Thyroid gland (tissue), 4 donors: ENCODE results near the gene IZUMO4.

Experiments used
- POLR2A ChIP-seq, 2 donors: fragments of 450-650 bp; IDR thresholded peaks; one replicate each; pipeline ENCODE4 v1.6.1; 2017; ENCODE audit warnings: antibody characterized with exemption in 2 of 2, mild to moderate bottlenecking in 2 of 2, moderate library complexity in 1 of 2
- TF ChIP-seq, protein P1 (sequence below), 6 experiments: fragments of 200-600 bp in 3 of 6; fragments of 450-650 bp in 3 of 6; sonication (generic) in 3 of 6; IDR thresholded peaks; one replicate each; pipeline ENCODE4 v1.5.1; 2016 to 2019; ENCODE audit warnings: antibody characterized with exemption in 6 of 6, mild to moderate bottlenecking in 2 of 6, inconsistent platforms in 1 of 6, moderate library complexity in 1 of 6

DNA sequence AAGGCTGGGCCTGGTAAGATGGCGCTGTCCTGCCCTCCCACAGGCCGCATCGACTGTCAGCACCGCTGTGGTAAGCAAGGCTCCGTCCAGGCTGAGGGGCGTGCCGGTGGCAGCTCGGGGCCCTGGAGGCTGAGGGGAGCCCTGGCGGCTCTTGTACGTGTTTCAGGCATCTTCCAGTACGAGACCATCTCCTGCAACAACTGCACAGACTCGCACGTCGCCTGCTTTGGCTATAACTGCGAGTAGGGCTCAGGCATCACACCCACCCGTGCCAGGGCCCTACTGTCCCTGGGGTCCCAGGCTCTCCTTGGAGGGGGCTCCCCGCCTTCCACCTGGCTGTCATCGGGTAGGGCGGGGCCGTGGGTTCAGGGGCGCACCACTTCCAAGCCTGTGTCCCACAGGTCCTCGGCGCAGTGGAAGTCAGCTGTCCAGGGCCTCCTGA is 1.2 kb downstream of the IZUMO4 start:
- TF ChIP-seq, protein P1, sequence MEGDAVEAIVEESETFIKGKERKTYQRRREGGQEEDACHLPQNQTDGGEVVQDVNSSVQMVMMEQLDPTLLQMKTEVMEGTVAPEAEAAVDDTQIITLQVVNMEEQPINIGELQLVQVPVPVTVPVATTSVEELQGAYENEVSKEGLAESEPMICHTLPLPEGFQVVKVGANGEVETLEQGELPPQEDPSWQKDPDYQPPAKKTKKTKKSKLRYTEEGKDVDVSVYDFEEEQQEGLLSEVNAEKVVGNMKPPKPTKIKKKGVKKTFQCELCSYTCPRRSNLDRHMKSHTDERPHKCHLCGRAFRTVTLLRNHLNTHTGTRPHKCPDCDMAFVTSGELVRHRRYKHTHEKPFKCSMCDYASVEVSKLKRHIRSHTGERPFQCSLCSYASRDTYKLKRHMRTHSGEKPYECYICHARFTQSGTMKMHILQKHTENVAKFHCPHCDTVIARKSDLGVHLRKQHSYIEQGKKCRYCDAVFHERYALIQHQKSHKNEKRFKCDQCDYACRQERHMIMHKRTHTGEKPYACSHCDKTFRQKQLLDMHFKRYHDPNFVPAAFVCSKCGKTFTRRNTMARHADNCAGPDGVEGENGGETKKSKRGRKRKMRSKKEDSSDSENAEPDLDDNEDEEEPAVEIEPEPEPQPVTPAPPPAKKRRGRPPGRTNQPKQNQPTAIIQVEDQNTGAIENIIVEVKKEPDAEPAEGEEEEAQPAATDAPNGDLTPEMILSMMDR (IDR thresholded peaks at IDR 0.05), result no peak
- no peak for TF ChIP-seq POLR2A (IDR thresholded peaks at IDR 0.05)
